A549 (cell line): ENCODE data around the gene PTPRG.

ENCODE experiments used
- KDM1A ChIP-seq: fragments of 200-600 bp; sonication (generic); IDR thresholded peaks from 2 replicates; pipeline ENCODE4 v1.6.1; 2016; ENCODE audit warnings: low read depth, mild to moderate bottlenecking
- RCOR1 ChIP-seq: fragments of 150-350 bp; IDR thresholded peaks from 2 replicates; pipeline ENCODE4 v1.6.1; 2014; ENCODE audit warnings: antibody characterized with exemption, low read length, low read depth
- RFX5 ChIP-seq: fragments of 450-650 bp; IDR thresholded peaks from 2 replicates; pipeline ENCODE4 v1.7.1; 2014; ENCODE audit warnings: antibody characterized with exemption, mild to moderate bottlenecking, moderate library complexity

- TF ChIP-seq RCOR1: no peak
- no peak for TF ChIP-seq RFX5
- TF ChIP-seq KDM1A: no peak
These were observed 613.8 kb downstream of the PTPRG start for GRCh38 chr3:62175161-62175560.
